ENCODE data around the gene SNRNP35. TPM values are rescaled to one million over a fixed set of nuclear protein-coding genes. Genes with fewer than 3 reads are reported as not detected.
A peak's percentile ranks its signal among the peaks of the same experiment; 100 is the strongest.

The SNRNP35 gene
- total and polyA plus RNA-seq, 2 experiments from 2014 or later, result 32.0 to 41.9 TPM

DNA sequence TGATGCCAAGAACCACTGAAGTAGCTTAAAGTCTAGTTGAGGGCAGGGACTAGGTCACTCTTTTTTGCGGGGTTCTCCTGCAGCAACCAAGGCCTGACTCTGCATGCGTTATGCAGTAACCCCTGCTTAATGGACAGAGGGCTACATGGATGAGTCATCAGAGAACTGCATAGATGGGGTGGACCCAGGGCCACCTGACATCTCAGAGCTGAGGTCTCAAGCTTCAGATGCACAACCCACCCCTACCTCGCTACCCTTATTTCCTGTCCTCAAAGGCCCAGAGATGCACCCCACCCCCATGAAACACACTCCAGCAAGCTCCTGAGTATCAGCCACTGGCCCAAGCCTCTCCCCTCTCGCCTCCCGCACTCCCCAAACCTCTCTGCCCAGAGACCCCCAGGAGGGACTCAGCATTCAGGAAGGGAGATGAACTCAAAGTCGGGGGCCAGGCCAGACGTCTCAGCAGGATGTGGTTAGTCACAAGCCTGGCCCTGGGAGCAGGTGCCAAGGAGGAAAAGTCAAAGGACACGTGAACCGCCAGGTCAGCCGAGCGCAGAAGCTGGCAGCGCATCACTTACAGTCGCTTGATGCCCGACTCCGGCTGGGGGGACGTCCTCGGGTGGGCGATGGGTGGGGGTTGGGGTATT is 25.8 kb downstream of the SNRNP35 start:
- Histone ChIP-seq H3K36me3 (peaks cover 13% of the 10 kb centered on the region), H3K9me3 (ENCODE audit: low read depth) (no peaks in the 10 kb centered on the region), H3K27me3 (no peaks in the 10 kb centered on the region), H3K27ac (no peak overlapping the region), H3K4me3 (no peak overlapping the region), H3K4me1 (ENCODE audit: low read depth) (no peaks in the 10 kb centered on the region)
- TF ChIP-seq, protein P1, sequence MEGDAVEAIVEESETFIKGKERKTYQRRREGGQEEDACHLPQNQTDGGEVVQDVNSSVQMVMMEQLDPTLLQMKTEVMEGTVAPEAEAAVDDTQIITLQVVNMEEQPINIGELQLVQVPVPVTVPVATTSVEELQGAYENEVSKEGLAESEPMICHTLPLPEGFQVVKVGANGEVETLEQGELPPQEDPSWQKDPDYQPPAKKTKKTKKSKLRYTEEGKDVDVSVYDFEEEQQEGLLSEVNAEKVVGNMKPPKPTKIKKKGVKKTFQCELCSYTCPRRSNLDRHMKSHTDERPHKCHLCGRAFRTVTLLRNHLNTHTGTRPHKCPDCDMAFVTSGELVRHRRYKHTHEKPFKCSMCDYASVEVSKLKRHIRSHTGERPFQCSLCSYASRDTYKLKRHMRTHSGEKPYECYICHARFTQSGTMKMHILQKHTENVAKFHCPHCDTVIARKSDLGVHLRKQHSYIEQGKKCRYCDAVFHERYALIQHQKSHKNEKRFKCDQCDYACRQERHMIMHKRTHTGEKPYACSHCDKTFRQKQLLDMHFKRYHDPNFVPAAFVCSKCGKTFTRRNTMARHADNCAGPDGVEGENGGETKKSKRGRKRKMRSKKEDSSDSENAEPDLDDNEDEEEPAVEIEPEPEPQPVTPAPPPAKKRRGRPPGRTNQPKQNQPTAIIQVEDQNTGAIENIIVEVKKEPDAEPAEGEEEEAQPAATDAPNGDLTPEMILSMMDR (IDR thresholded peaks at IDR 0.05; ENCODE audit: low read depth, low read length), result no peak
- no peak for DNase-seq (ENCODE audit: low read depth in 1 of 2, low spot score in 1 of 2)

GRCh38 chr12:123485756-123486155 is 27.8 kb downstream of the SNRNP35 start:
- no peak for DNase-seq (ENCODE audit: low read depth in 1 of 2, low spot score in 1 of 2)
- Histone ChIP-seq H3K9me3 (ENCODE audit: low read depth) (no peaks in the 10 kb centered on the region), H3K4me3 (no peak overlapping the region), H3K36me3 (peaks cover 10% of the 10 kb centered on the region), H3K27ac (peak overlapping the region; percentile 13), H3K27me3 (no peaks in the 10 kb centered on the region), H3K4me1 (ENCODE audit: low read depth) (no peaks in the 10 kb centered on the region)
- TF ChIP-seq, protein P1 (IDR thresholded peaks at IDR 0.05; ENCODE audit: low read depth, low read length), result no peak

GRCh38 chr12:123487428-123487827 is 29.5 kb downstream of the SNRNP35 start:
- Histone ChIP-seq H3K27me3 (no peaks in the 10 kb centered on the region), H3K27ac (no peak overlapping the region), H3K4me3 (no peak overlapping the region), H3K9me3 (ENCODE audit: low read depth) (no peaks in the 10 kb centered on the region), H3K4me1 (ENCODE audit: low read depth) (no peaks in the 10 kb centered on the region), H3K36me3 (peaks cover 10% of the 10 kb centered on the region)
- no peak for DNase-seq (ENCODE audit: low read depth in 1 of 2, low spot score in 1 of 2)
- TF ChIP-seq, protein P1 (IDR thresholded peaks at IDR 0.05; ENCODE audit: low read depth, low read length), result no peak

DNA sequence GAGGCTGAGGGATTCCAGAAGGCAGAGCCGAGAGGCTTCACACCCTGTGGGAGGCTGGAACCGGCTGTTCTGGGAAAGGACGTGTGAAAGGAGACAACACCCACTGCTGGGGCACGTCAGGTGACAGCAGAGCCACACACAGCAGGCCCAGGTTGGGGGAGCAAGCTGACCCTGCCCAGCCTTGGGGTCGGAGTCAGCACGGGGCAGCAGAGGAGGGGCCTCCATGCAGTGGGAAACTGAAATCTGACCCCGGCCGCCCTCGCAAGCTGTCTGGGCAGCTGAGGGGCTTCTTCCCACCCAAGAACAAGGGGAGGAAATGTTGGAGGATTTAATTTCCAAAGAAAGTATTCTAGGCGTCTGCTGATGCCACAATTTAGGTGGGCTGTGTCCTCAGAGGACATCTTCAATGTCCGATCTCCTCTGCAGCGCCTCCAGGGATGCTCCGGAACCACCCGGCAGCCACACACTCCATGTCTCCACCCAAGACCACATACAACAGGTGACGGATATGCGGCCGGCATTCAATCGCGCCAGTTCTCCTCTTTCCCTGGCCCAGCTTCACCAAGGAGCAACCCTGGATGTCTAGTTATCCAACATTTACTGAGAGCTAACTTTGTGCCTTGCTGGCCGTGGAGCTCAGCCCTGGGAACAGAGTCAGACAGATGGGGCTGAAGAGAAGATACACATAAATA is 30.7 kb downstream of the SNRNP35 start:
- Histone ChIP-seq H3K4me1 (ENCODE audit: low read depth) (no peaks in the 10 kb centered on the region), H3K4me3 (no peak overlapping the region), H3K27ac (peak overlapping the region; percentile 82), H3K9me3 (ENCODE audit: low read depth) (no peaks in the 10 kb centered on the region), H3K36me3 (peaks cover 10% of the 10 kb centered on the region), H3K27me3 (no peaks in the 10 kb centered on the region)
- TF ChIP-seq, protein P1 (IDR thresholded peaks at IDR 0.05; ENCODE audit: low read depth, low read length), result no peak
- peak in 1 of 2 donors; percentile 39 for DNase-seq (ENCODE audit: low read depth in 1 of 2, low spot score in 1 of 2)

DNA sequence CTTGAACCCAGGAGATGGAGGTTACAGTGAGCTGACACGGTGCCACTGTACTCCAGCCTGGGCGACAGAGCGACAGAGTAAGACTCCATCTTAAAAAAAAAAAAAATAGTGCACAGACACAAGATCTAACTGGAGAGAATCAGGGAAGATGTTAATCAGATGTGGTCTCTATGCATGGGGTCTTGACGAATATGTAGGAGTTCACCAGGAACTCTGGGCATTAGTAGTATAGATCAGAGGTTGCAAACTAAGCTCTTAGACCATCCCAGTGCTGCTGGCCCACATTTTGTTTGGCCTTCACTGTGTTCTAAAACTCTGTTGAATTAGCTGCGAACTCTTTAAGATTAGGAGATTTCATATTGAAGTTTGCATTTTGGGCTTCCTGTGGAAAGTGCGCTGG is 31.6 kb downstream of the SNRNP35 start:
- no peak for DNase-seq (ENCODE audit: low read depth in 1 of 2, low spot score in 1 of 2)
- no peaks in the 10 kb centered on the region for H3K27me3 ChIP-seq

More for the DNA sequence above, 31.6 kb downstream of the SNRNP35 start:
- no peaks in the 10 kb centered on the region for H3K4me1 ChIP-seq (ENCODE audit: low read depth)
- TF ChIP-seq, protein P1 (IDR thresholded peaks at IDR 0.05; ENCODE audit: low read depth, low read length), result no peak
- peaks cover 5% of the 10 kb centered on the region for H3K36me3 ChIP-seq
- no peak overlapping the region for H3K4me3 ChIP-seq
- H3K9me3 ChIP-seq (ENCODE audit: low read depth), result no peaks in the 10 kb centered on the region
- H3K27ac ChIP-seq, result peak overlapping the region; percentile 62

Measured in cardiac muscle cell (in vitro differentiated cells and primary cell).